Upper lobe of right lung (tissue), 1 donor: ENCODE measurements around the gene CAMKK1. TPM values are rescaled to one million over a fixed set of nuclear protein-coding genes. Genes with fewer than 3 reads are reported as not detected.

Experiments
- ATAC-seq: fragments of 200-7000 bp; cut with Tn5 transposase; one replicate; pipeline ENCODE4 v1.9.1; 2020; ENCODE audit warnings: mild to moderate bottlenecking, moderate library complexity
- DNase-seq: peaks from one replicate; pipeline ENCODE4 v3.0.0-alpha.2; 2020
- H3K27ac ChIP-seq: fragments of 200-600 bp; one replicate; pipeline ENCODE4 v1.8.0; 2022
- H3K27me3 ChIP-seq: fragments of 200-600 bp; one replicate; pipeline ENCODE4 v1.8.0; 2022; ENCODE audit warnings: mild to moderate bottlenecking
- H3K36me3 ChIP-seq: fragments of 200-600 bp; one replicate; pipeline ENCODE4 v1.8.0; 2022
- H3K4me1 ChIP-seq: fragments of 200-600 bp; one replicate; pipeline ENCODE4 v1.8.0; 2022
- H3K4me3 ChIP-seq: fragments of 200-600 bp; one replicate; pipeline ENCODE4 v1.8.0; 2022; ENCODE audit warnings: mild to moderate bottlenecking
- H3K9me3 ChIP-seq: fragments of 200-600 bp; one replicate; pipeline ENCODE4 v1.8.0; 2022
- CTCF ChIP-seq: fragments of 200-600 bp; IDR thresholded peaks from one replicate; pipeline ENCODE4 v1.8.0; 2022; ENCODE audit warnings: antibody characterized with exemption
- intact Hi-C: fragments of 100-400 bp; cut with DNase I; formaldehyde crosslinking; loops from one replicate; pipeline ENCODE4 v1.11.0; 2022
- total RNA-seq: library from RNA; stranded (reverse); fragmentation: NEBNext Ultra II Directional; extraction: Animal tissue kit (Norgen Biotek cat#: 25700); gene quantifications from one replicate; pipeline ENCODE4 v1.2.1, GENCODE V29; 2021
- donor health status: DM: no; HTN: yes; CAD: no; lungs with severe emphysema.

The CAMKK1 gene
- total RNA-seq, 1 donor from 2014 or later, result 10.1 TPM

DNA sequence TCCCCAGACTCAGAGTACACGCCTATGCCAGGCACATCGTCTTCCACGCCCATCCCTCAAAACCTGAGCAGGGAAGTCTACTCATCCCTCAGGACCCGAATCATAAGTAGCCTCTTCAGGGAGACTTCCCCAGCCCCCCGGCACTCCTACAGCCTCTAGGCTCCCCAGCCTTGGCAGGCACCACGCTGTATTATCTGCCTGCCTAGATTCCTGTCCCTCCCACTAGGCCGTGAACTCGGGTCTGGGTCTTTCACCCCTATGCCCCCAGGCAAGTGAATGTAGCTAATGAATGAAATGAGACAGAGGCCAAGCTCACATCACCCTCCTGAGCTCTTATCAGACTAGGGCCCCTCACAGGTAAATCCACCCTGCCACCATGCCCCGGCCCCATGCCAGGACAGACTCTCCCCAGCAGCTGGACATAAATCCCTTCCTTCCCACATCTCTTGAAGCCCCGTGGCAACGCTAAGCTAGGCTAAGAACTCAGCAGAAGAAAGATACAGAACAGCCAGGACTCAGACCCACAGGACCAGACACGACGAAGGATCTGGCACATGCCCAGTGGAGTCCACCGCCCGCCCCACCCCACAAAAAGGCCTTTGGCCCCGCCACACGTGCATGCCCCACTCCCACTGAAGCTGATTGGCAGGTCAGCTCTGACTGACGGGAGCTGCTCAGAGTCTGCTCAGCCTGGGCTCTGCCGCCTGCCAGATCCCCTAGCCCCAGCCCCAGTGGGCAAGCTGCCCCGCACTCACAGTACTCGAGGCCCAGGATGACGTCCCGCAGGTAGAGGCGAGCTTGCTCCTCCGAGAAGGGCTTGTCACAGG lies 13.0 kb downstream of the CAMKK1 start:
- H3K27me3 ChIP-seq, result no peaks in the 10 kb centered on the region
- intact Hi-C loops, result no loop called here
- H3K9me3 ChIP-seq, result no peaks in the 10 kb centered on the region
- no peaks in the 10 kb centered on the region for H3K4me1 ChIP-seq
- ATAC-seq (no peak), DNase-seq (no peak)
- peaks cover 19% of the 10 kb centered on the region for H3K36me3 ChIP-seq
- no peak for TF ChIP-seq CTCF
- no peak overlapping the region for H3K27ac ChIP-seq
- H3K4me3 ChIP-seq, result no peak overlapping the region

DNA sequence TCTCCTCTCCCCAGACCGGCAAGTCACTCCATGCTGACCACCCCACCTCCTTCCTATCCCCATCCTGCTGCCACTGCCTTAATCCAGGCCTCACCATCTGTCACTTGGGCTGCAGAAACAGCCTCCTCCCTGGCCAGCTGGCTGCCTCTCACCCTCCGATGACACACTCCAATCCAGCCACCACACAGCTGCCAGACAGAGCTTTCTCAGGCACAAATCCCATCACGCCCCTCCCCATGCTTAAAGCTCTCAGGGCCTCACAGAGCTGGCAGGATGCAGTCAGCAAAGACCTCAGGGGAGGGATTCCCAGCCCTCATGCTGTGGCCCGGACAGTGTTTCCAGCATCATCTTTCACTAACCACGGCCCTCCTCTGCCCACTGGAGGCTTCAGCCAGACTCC lies 13.7 kb downstream of the CAMKK1 start:
- no peaks in the 10 kb centered on the region for H3K27me3 ChIP-seq
- ATAC-seq (no peak), DNase-seq (no peak)
- TF ChIP-seq CTCF, result no peak
- no peak overlapping the region for H3K4me3 ChIP-seq
- H3K4me1 ChIP-seq, result no peaks in the 10 kb centered on the region
- intact Hi-C loops, result no loop called here
- H3K27ac ChIP-seq, result no peak overlapping the region
- H3K9me3 ChIP-seq, result no peaks in the 10 kb centered on the region
- peaks cover 15% of the 10 kb centered on the region for H3K36me3 ChIP-seq

GRCh38 chr17:3877220-3877619 lies 15.6 kb downstream of the CAMKK1 start:
- H3K4me1 ChIP-seq, result no peaks in the 10 kb centered on the region
- peaks cover 27% of the 10 kb centered on the region for H3K36me3 ChIP-seq
- DNase-seq, result no peak
- no peak overlapping the region for H3K4me3 ChIP-seq
- no peaks in the 10 kb centered on the region for H3K27me3 ChIP-seq
- H3K9me3 ChIP-seq, result no peaks in the 10 kb centered on the region
- no peak for TF ChIP-seq CTCF
- intact Hi-C loops, result no loop called here
- no peak overlapping the region for H3K27ac ChIP-seq
- ATAC-seq, result no peak

- Histone ChIP-seq H3K4me1 (no peaks in the 10 kb centered on the region), H3K27ac (no peak overlapping the region), H3K9me3 (no peaks in the 10 kb centered on the region), H3K27me3 (no peaks in the 10 kb centered on the region), H3K36me3 (peaks cover 33% of the 10 kb centered on the region), H3K4me3 (no peak overlapping the region)
- no peak for TF ChIP-seq CTCF
- intact Hi-C loops, result no loop called here
- no peak for DNase-seq
- no peak for ATAC-seq
Measured at GRCh38 chr17:3875317-3875716, 17.5 kb downstream of the CAMKK1 start.

DNA sequence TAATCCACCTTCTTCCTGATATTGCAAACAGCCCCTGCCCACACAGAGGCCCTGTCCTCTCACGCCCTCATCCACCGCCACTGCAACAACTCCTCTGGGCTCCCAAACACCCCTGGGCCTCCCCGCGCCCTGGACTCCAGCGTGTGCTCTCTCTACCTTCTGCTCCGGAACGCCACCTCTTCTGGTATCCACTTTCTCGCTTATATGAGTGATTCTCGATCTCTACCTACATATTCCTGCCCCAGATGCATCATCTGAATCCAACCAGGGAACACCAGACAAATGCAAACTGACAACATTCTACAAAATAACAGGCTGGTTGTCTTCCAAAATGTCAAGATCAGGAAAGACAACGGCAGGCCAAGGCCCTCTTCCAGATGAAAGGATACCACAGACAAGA lies 19.0 kb downstream of the CAMKK1 start:
- no peak overlapping the region for H3K27ac ChIP-seq
- no peaks in the 10 kb centered on the region for H3K4me1 ChIP-seq
- no peak for ATAC-seq
- no peak for DNase-seq
- peaks cover 33% of the 10 kb centered on the region for H3K36me3 ChIP-seq
- no peak overlapping the region for H3K4me3 ChIP-seq
- no peak for TF ChIP-seq CTCF
- H3K27me3 ChIP-seq, result no peaks in the 10 kb centered on the region
- no peaks in the 10 kb centered on the region for H3K9me3 ChIP-seq
- intact Hi-C loops, result no loop called here
